Loucy (cell line): ENCODE results near the gene WWTR1.

Experiments used
- H2AFZ ChIP-seq: fragments of 200-600 bp; sonication (generic); 2 replicates; pipeline ENCODE4 v1.6.0; 2016; ENCODE audit warnings: antibody characterized with exemption, mild to moderate bottlenecking, low read length, moderate library complexity
- H3F3A ChIP-seq: fragments of 200-600 bp; 2 replicates; pipeline ENCODE4 v1.6.0; 2016; ENCODE audit warnings: antibody characterized with exemption, low read depth, mild to moderate bottlenecking
- H3K27me3 ChIP-seq: fragments of 200-600 bp; sonication (generic); 2 replicates; pipeline ENCODE4 v1.6.1; 2014; ENCODE audit warnings: low read length, mild to moderate bottlenecking; ENCODE audit not compliant: insufficient read depth, poor library complexity, severe bottlenecking
- H3K36me3 ChIP-seq: fragments of 200-600 bp; sonication (generic); 2 replicates; pipeline ENCODE4 v1.6.1; 2016; ENCODE audit warnings: low read length; ENCODE audit not compliant: insufficient read depth
- H3K4me1 ChIP-seq: fragments of 200-600 bp; sonication (generic); 2 replicates; pipeline ENCODE4 v1.5.1; 2014; ENCODE audit warnings: low read length, mild to moderate bottlenecking; ENCODE audit not compliant: insufficient read depth, poor library complexity, severe bottlenecking
- H3K4me2 ChIP-seq: fragments of 200-600 bp; sonication (generic); 2 replicates; pipeline ENCODE4 v1.6.0; 2014; ENCODE audit warnings: antibody characterized with exemption, low read length, low read depth, mild to moderate bottlenecking; ENCODE audit not compliant: poor library complexity, severe bottlenecking
- H3K4me3 ChIP-seq: fragments of 200-600 bp; sonication (generic); 2 replicates; pipeline ENCODE4 v1.5.1; 2014; ENCODE audit warnings: low read length, mild to moderate bottlenecking, mixed read lengths; ENCODE audit not compliant: poor library complexity, severe bottlenecking
- H3K79me2 ChIP-seq: fragments of 200-600 bp; sonication (generic); 2 replicates; pipeline ENCODE4 v1.6.1; 2014; ENCODE audit warnings: low read length; ENCODE audit not compliant: insufficient read depth
- H3K9ac ChIP-seq: fragments of 200-600 bp; sonication (generic); 2 replicates; pipeline ENCODE4 v1.6.0; 2014; ENCODE audit warnings: mild to moderate bottlenecking, low read depth, low read length, moderate library complexity; ENCODE audit not compliant: poor library complexity, severe bottlenecking
- H3K9me2 ChIP-seq: fragments of 200-600 bp; sonication (generic); replicated peaks from 2 replicates; pipeline ENCODE4 v1.6.1; 2016; ENCODE audit warnings: low read depth, low read length, mixed read lengths
- H3K9me3 ChIP-seq: fragments of 200-600 bp; sonication (generic); 2 replicates; pipeline ENCODE4 v1.6.1; 2014; ENCODE audit warnings: mild to moderate bottlenecking, antibody characterized with exemption, low read length, low read depth; ENCODE audit not compliant: insufficient read depth
- H4K20me1 ChIP-seq: fragments of 200-600 bp; sonication (generic); 2 replicates; pipeline ENCODE4 v1.6.0; 2014; ENCODE audit warnings: antibody characterized with exemption, low read length, mild to moderate bottlenecking; ENCODE audit not compliant: insufficient read depth, poor library complexity, severe bottlenecking
- CTCF ChIP-seq: fragments of 200-600 bp; sonication (generic); conservative IDR thresholded peaks from 2 replicates; pipeline ENCODE4 v1.5.1; 2014; ENCODE audit warnings: mild to moderate bottlenecking, antibody characterized with exemption, low read length
- EZH2phosphoT487 ChIP-seq: fragments of 200-600 bp; IDR thresholded peaks from 2 replicates; pipeline ENCODE4 v1.6.1; 2018; ENCODE audit warnings: antibody characterized with exemption, mild to moderate bottlenecking, moderate library complexity, borderline replicate concordance

Gene WWTR1

GRCh38 chr3:149486726-149487125 is 171.1 kb downstream of the WWTR1 start:
- Histone ChIP-seq H3K27me3 (no peaks in the 10 kb centered on the region), H3K9ac (no peak overlapping the region), H3K9me3 (no peaks in the 10 kb centered on the region), H4K20me1 (no peaks in the 10 kb centered on the region), H3K79me2 (no peaks in the 10 kb centered on the region), H3F3A (no peaks in the 10 kb centered on the region), H2AFZ (no peak overlapping the region), H3K4me2 (no peak overlapping the region), H3K36me3 (no peaks in the 10 kb centered on the region), H3K4me1 (no peaks in the 10 kb centered on the region), H3K4me3 (no peak overlapping the region), H3K9me2 (no peaks in the 10 kb centered on the region)
- TF ChIP-seq EZH2phosphoT487 (no peak), CTCF (no peak)

GRCh38 chr3:149481491-149481890 is 176.3 kb downstream of the WWTR1 start:
- Histone ChIP-seq H4K20me1 (no peaks in the 10 kb centered on the region), H3K79me2 (no peaks in the 10 kb centered on the region), H3K9me2 (no peaks in the 10 kb centered on the region), H3K27me3 (no peaks in the 10 kb centered on the region), H3K4me1 (no peaks in the 10 kb centered on the region), H3K36me3 (no peaks in the 10 kb centered on the region), H3K4me3 (no peak overlapping the region), H3K9me3 (no peaks in the 10 kb centered on the region), H3K9ac (no peak overlapping the region), H3F3A (no peaks in the 10 kb centered on the region), H2AFZ (no peak overlapping the region), H3K4me2 (no peak overlapping the region)
- TF ChIP-seq CTCF: no peak
- TF ChIP-seq EZH2phosphoT487: no peak

- Histone ChIP-seq H3F3A (no peaks in the 10 kb centered on the region), H3K4me3 (no peak overlapping the region)
- TF ChIP-seq CTCF: no peak
- no peak for TF ChIP-seq EZH2phosphoT487
Measured at GRCh38 chr3:149481056-149481455, 176.8 kb downstream of the WWTR1 start.

More at GRCh38 chr3:149481056-149481455, 176.8 kb downstream of the WWTR1 start:
- Histone ChIP-seq H3K27me3 (no peaks in the 10 kb centered on the region), H3K4me1 (no peaks in the 10 kb centered on the region), H4K20me1 (no peaks in the 10 kb centered on the region), H2AFZ (0 out of 2 replicates have a peak overlapping the region, but pooled peaks have one; percentile 27), H3K9me3 (no peaks in the 10 kb centered on the region), H3K9me2 (no peaks in the 10 kb centered on the region), H3K9ac (no peak overlapping the region), H3K79me2 (no peaks in the 10 kb centered on the region), H3K4me2 (no peak overlapping the region), H3K36me3 (no peaks in the 10 kb centered on the region)
